AG10803 (cell line): ENCODE results near the gene SNAP47.

Experiments
- DNase-seq: peaks from one replicate; pipeline ENCODE4 v3.0.0; 2010; ENCODE audit warnings: low read depth
- H3K4me3 ChIP-seq: 2 replicates; pipeline ENCODE4 v1.5.1; 2011; ENCODE audit warnings: mild to moderate bottlenecking, low read length, control low read depth
- TF ChIP-seq, protein P1 (sequence below): conservative IDR thresholded peaks from 2 replicates; pipeline ENCODE4 v1.5.1; 2011; ENCODE audit warnings: mild to moderate bottlenecking, low read length, control low read depth, inconsistent platforms

Gene SNAP47

DNA sequence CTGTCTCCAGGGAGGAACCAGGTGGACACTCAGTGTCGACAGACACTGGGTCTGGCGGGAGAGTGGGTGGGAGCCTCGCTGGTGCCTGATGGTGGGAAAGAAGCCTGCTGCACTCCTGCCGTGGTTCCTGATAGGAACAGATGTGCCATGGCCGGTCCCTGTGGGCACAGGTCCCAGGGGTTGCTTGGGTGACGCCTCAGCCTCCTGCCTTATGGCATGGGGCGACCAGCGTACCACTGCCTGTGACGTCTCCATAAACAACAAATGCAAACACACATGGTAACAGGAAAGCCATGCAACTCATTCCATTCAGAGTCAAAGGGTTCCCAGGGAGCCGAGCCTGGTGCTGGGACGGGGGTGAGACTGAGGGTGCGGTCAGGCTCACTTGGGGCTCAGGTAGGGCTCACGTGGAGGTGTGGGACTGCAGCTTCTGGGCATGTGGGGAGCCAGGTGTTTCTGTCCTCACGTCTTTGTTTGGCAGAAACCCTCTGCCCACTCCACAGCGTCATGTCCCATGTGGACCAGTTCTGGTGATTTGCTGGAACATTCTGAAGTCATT lies 34.8 kb downstream of the SNAP47 start:
- DNase-seq: no peak
- TF ChIP-seq, protein P1, sequence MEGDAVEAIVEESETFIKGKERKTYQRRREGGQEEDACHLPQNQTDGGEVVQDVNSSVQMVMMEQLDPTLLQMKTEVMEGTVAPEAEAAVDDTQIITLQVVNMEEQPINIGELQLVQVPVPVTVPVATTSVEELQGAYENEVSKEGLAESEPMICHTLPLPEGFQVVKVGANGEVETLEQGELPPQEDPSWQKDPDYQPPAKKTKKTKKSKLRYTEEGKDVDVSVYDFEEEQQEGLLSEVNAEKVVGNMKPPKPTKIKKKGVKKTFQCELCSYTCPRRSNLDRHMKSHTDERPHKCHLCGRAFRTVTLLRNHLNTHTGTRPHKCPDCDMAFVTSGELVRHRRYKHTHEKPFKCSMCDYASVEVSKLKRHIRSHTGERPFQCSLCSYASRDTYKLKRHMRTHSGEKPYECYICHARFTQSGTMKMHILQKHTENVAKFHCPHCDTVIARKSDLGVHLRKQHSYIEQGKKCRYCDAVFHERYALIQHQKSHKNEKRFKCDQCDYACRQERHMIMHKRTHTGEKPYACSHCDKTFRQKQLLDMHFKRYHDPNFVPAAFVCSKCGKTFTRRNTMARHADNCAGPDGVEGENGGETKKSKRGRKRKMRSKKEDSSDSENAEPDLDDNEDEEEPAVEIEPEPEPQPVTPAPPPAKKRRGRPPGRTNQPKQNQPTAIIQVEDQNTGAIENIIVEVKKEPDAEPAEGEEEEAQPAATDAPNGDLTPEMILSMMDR: no peak

DNA sequence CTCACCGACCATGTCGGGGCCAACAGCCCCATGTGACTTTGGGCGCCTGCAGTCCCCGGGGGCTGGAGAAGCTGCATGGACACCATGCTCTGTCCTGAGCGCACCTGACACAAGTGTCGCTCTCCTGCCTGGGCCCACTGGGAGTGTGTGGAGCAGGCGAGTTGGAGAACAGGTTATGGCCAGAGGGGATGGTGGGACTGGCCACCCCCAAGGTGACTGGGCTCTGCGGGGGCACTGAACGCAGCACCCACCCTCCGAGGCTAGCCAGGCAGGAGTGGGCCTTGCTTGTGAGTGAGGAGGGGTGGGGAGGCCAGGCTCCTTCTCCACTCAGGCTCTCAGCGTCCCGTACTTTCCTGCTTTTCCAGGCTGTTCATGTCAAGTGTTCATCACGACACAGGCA lies 35.6 kb downstream of the SNAP47 start:
- DNase-seq: no peak
- TF ChIP-seq, protein P1: no peak
- no peak overlapping the region for H3K4me3 ChIP-seq

More for the DNA sequence above, 34.8 kb downstream of the SNAP47 start:
- no peak overlapping the region for H3K4me3 ChIP-seq

DNA sequence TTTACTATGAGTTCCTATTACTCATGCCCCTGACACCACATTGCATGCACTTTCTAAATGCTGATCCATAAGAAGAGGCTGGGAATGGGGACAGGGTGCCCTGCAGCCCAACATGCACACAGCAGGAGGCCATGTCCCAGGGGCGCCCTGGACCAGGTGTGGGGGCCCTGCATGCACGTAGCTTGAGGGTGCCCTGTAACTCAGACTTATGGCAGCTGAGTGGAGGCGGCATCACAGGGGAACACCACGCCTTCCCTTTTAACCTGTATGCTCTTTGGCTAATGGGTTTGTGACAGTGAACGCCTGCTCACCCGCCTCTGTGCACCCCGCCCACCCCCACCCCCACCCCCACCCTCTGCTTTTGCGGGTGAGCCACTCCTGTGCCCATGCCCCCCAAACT lies 36.1 kb downstream of the SNAP47 start:
- no peak overlapping the region for H3K4me3 ChIP-seq
- no peak for DNase-seq
- TF ChIP-seq, protein P1: no peak

DNA sequence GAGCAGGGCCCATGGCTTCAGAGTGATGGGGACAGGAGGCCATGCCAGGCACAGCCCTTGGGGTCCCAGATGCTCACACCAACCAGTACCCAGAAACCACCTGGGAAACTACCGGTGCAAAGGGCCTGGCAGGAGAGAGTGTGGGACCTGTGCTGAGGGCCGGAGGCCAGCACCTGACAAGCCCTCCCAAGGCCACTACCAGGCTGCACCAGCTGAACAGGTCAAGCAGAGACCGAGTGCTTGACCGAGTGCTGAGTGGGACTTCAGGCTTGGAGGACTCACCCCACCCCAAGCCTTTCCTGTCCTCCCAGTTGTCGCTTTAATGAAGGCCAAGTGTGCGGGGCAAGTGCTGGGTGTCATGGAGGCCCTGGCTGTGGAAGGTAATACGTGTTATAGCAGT lies 36.5 kb downstream of the SNAP47 start:
- H3K4me3 ChIP-seq: no peak overlapping the region
- no peak for DNase-seq
- TF ChIP-seq, protein P1: no peak

DNA sequence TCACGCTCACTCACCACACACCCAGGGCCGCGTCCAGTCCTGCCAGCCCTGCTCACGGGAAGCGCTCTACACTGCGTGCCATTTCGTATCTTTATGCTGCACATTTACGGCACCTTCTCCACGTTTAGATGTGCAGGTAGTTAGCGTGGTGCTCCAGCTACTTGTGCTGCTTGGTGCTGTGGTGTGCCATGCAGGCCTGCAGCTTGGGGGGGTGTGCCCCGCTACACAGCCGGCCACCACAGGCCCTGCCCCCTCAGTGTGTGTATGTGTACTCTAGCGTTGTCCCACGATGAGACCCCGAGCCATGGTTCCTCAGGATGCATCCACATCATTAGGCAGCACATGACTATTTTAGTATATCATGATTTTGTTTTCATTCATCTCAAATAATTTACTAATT lies 38.3 kb downstream of the SNAP47 start:
- DNase-seq: no peak
- TF ChIP-seq, protein P1: no peak
- H3K4me3 ChIP-seq: no peak overlapping the region

DNA sequence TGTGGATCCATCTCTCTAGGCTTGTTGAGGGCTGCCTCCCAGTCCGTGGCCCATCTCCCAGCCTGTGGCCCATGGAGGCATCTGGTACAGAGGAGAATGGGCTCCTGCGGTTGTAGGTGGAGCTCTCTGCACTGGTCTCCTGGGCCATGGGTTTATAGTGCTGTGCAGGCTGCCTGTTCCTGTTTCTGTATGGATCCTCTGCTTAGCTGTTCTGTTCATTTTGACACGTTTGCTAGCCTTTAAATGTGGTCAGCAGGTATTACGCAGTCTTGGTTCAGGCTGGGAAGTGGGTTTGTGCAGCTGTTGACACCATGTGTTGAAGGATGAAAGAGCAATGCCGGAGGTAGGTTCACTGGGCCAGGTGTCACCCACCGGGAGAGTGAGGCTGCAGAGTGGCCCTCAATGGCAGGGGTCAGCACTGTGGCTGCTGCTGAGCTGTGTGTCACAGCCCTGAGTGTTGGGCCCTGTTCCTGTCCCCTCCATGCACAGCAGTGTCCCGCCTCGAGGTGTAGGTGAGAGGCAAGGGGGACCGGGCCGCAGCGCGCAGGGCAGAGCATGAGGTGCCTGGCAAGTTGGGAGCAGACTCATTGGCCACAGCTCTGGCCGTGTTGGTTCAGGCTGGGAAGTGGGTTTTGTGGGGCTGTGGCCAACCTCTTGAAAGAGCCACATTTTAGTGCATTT lies 39.0 kb downstream of the SNAP47 start:
- DNase-seq: no peak
- no peak overlapping the region for H3K4me3 ChIP-seq
- TF ChIP-seq, protein P1: no peak
